H9 (cell line): ENCODE data around the gene RYR3. TPM values are rescaled to one million over a fixed set of nuclear protein-coding genes. Genes with fewer than 3 reads are reported as not detected.

Experiments used
- DNase-seq: peaks from one replicate; pipeline ENCODE4 v3.0.0-alpha.2; 2017
- H2AFZ ChIP-seq: one replicate; pipeline ENCODE4 v1.6.1; 2013; ENCODE audit warnings: mild to moderate bottlenecking, low read length, control low read depth, moderate library complexity
- H2AK5ac ChIP-seq: 2 replicates; pipeline ENCODE4 v1.6.1; 2013; ENCODE audit warnings: low read length, control low read depth, mixed read lengths; ENCODE audit not compliant: insufficient read length
- H2BK120ac ChIP-seq: one replicate; pipeline ENCODE4 v1.6.1; 2013; ENCODE audit warnings: low read depth, mild to moderate bottlenecking, low read length, control low read depth, inconsistent platforms; ENCODE audit not compliant: poor library complexity, severe bottlenecking
- H2BK12ac ChIP-seq: 2 replicates; pipeline ENCODE4 v1.6.1; 2013; ENCODE audit warnings: low read length, control low read depth, mixed read lengths, low read depth; ENCODE audit not compliant: insufficient read length
- H2BK15ac ChIP-seq: 2 replicates; pipeline ENCODE4 v1.6.1; 2013; ENCODE audit warnings: low read depth, low read length, control low read depth
- H2BK20ac ChIP-seq: one replicate; pipeline ENCODE4 v1.6.1; 2013; ENCODE audit warnings: low read depth, mild to moderate bottlenecking, low read length, control low read depth, inconsistent platforms; ENCODE audit not compliant: poor library complexity, severe bottlenecking
- H2BK5ac ChIP-seq: 2 replicates; pipeline ENCODE4 v1.6.1; 2013; ENCODE audit warnings: low read length, control low read depth, mixed read lengths; ENCODE audit not compliant: insufficient read length
- H3K14ac ChIP-seq: 2 replicates; pipeline ENCODE4 v1.6.1; 2013; ENCODE audit warnings: low read length, control low read depth; ENCODE audit not compliant: insufficient read depth
- H3K18ac ChIP-seq: 2 replicates; pipeline ENCODE4 v1.6.1; 2013; ENCODE audit warnings: low read depth, mild to moderate bottlenecking, mixed read lengths, low read length, control low read depth; ENCODE audit not compliant: insufficient read length
- H3K23ac ChIP-seq: 2 replicates; pipeline ENCODE4 v1.6.1; 2013; ENCODE audit warnings: low read length, control low read depth, mixed read lengths, low read depth; ENCODE audit not compliant: insufficient read length
- H3K23me2 ChIP-seq: 2 replicates; pipeline ENCODE4 v1.6.1; 2013; ENCODE audit warnings: low read depth, mild to moderate bottlenecking, mixed read lengths, low read length, control low read depth; ENCODE audit not compliant: insufficient read length, poor library complexity, severe bottlenecking
- H3K27ac ChIP-seq: 2 replicates; pipeline ENCODE4 v1.5.1; 2013; ENCODE audit warnings: low read length, control low read depth, mixed read lengths, low read depth; ENCODE audit not compliant: insufficient read length
- H3K27me3 ChIP-seq: 2 replicates; pipeline ENCODE4 v1.6.1; 2013; ENCODE audit warnings: low read length, control low read depth, inconsistent platforms; ENCODE audit not compliant: insufficient read depth
- H3K4ac ChIP-seq: 2 replicates; pipeline ENCODE4 v1.6.1; 2013; ENCODE audit warnings: low read depth, mild to moderate bottlenecking, control low read depth, inconsistent platforms, low read length, moderate library complexity
- H3K4me1 ChIP-seq: 2 replicates; pipeline ENCODE4 v1.6.1; 2013; ENCODE audit warnings: low read length, control low read depth, inconsistent platforms; ENCODE audit not compliant: insufficient read depth
- H3K4me2 ChIP-seq: 2 replicates; pipeline ENCODE4 v1.6.1; 2013; ENCODE audit warnings: low read length, control low read depth, mixed read lengths; ENCODE audit not compliant: insufficient read length, insufficient read depth
- H3K56ac ChIP-seq: 2 replicates; pipeline ENCODE4 v1.6.1; 2013; ENCODE audit warnings: low read depth, mild to moderate bottlenecking, mixed read lengths, low read length, control low read depth; ENCODE audit not compliant: insufficient read length
- H3K79me1 ChIP-seq: 2 replicates; pipeline ENCODE4 v1.6.1; 2013; ENCODE audit warnings: low read depth, mild to moderate bottlenecking, moderate library complexity, low read length, control low read depth, inconsistent platforms; ENCODE audit not compliant: insufficient read depth, poor library complexity, severe bottlenecking
- H3K79me2 ChIP-seq: 2 replicates; pipeline ENCODE4 v1.6.1; 2013; ENCODE audit warnings: low read length, control low read depth, inconsistent platforms; ENCODE audit not compliant: insufficient read depth
- H3K9ac ChIP-seq: 2 replicates; pipeline ENCODE4 v1.6.1; 2013; ENCODE audit warnings: low read length, control low read depth, mixed read lengths; ENCODE audit not compliant: insufficient read length; ENCODE audit errors: extremely low read depth
- H3K9me3 ChIP-seq: one replicate; pipeline ENCODE4 v1.6.1; 2013; ENCODE audit warnings: low read depth, low read length, inconsistent platforms; ENCODE audit not compliant: control insufficient read depth
- H3T11ph ChIP-seq: one replicate; pipeline ENCODE4 v1.6.1; 2013; ENCODE audit warnings: mild to moderate bottlenecking, low read length, control low read depth, inconsistent platforms
- H4K20me1 ChIP-seq: one replicate; pipeline ENCODE4 v1.6.1; 2013; ENCODE audit not compliant: control insufficient read depth, insufficient read length, insufficient read depth
- H4K5ac ChIP-seq: 2 replicates; pipeline ENCODE4 v1.6.1; 2013; ENCODE audit warnings: low read depth, mild to moderate bottlenecking, mixed read lengths, low read length, control low read depth; ENCODE audit not compliant: insufficient read length
- H4K8ac ChIP-seq: replicated peaks from 2 replicates; pipeline ENCODE4 v1.6.1; 2013; ENCODE audit warnings: low read length, control low read depth, mixed read lengths, low read depth; ENCODE audit not compliant: insufficient read length
- H4K91ac ChIP-seq: 2 replicates; pipeline ENCODE4 v1.6.1; 2013; ENCODE audit warnings: low read depth, mild to moderate bottlenecking, moderate library complexity, mixed read lengths, low read length, control low read depth; ENCODE audit not compliant: insufficient read length
- H3K27ac Mint-ChIP-seq, 3 experiments: 2 replicates in 2 of 3; 3 replicates in 1 of 3; pipeline ENCODE4 v1.8.0; 2020 to 2021; ENCODE audit warnings: mixed read lengths in 3 of 3, mild to moderate bottlenecking in 1 of 3, moderate library complexity in 1 of 3
- H3K27me3 Mint-ChIP-seq: 2 replicates; pipeline ENCODE4 v1.8.0; 2021; ENCODE audit warnings: low read depth, mild to moderate bottlenecking, moderate library complexity, mixed read lengths
- H3K36me3 Mint-ChIP-seq, 3 experiments: 2 replicates in 2 of 3; 3 replicates in 1 of 3; pipeline ENCODE4 v1.8.0; 2020 to 2021; ENCODE audit warnings: low read depth in 3 of 3, mixed read lengths in 3 of 3; ENCODE audit not compliant: insufficient read depth in 1 of 3
- H3K4me1 Mint-ChIP-seq, 2 experiments: 2 replicates each; pipeline ENCODE4 v1.8.0; 2020; ENCODE audit warnings: mixed read lengths in 2 of 2
- H3K4me3 Mint-ChIP-seq, 2 experiments: 2 replicates in 1 of 2; 3 replicates in 1 of 2; pipeline ENCODE4 v1.8.0; 2020 to 2021; ENCODE audit warnings: mild to moderate bottlenecking in 2 of 2, mixed read lengths in 2 of 2, moderate library complexity in 1 of 2
- H3K9me3 Mint-ChIP-seq, 2 experiments: 2 replicates in 1 of 2; 3 replicates in 1 of 2; pipeline ENCODE4 v1.8.0; 2020; ENCODE audit warnings: mild to moderate bottlenecking in 2 of 2, mixed read lengths in 2 of 2, moderate library complexity in 1 of 2
- CTCF ChIP-seq: fragments of 200-600 bp; sonication (generic); conservative IDR thresholded peaks from 3 replicates; pipeline ENCODE4 v1.8.0; 2021; ENCODE audit warnings: antibody characterized with exemption, mild to moderate bottlenecking
- WGBS: extraction: QIAGEN DNeasy Blood & Tissue Kit; methylation state at CpG from one replicate; pipeline ENCODE4 v1.1.7; 2013; ENCODE audit warnings: missing lambda C conversion rate, low lambda C conversion rate, mixed read lengths; ENCODE audit not compliant: insufficient read length; ENCODE audit errors: extremely low coverage; 5-methylcytosine and 5-hydroxymethylcytosine counted together
- total RNA-seq: library from RNA; stranded (reverse); gene quantifications from 2 replicates; pipeline ENCODE4 v1.2.1, GENCODE V29; 2021

The RYR3 gene
- total RNA-seq, 1 experiment from 2014 or later: 0.85 TPM

- no peak overlapping the region for H3K27ac Mint-ChIP-seq
- Histone ChIP-seq H4K91ac (no peak overlapping the region), H3K4me1 (no peaks in the 10 kb centered on the region), H2BK120ac (no peak overlapping the region), H2BK15ac (no peak overlapping the region), H3K4ac (no peak overlapping the region), H3K23me2 (no peaks in the 10 kb centered on the region), H3K56ac (no peak overlapping the region), H3K79me1 (no peaks in the 10 kb centered on the region), H3K9ac (no peak overlapping the region), H3K4me2 (no peak overlapping the region), H2BK5ac (no peak overlapping the region), H3K27me3 (no peaks in the 10 kb centered on the region), H3K9me3 (no peaks in the 10 kb centered on the region), H3T11ph (no peak overlapping the region), H4K8ac (no peak overlapping the region), H4K5ac (no peak overlapping the region), H2BK20ac (no peak overlapping the region), H3K14ac (no peak overlapping the region), H3K79me2 (no peaks in the 10 kb centered on the region), H2AFZ (no peak overlapping the region), H3K18ac (no peak overlapping the region), H4K20me1 (no peaks in the 10 kb centered on the region), H2AK5ac (no peak overlapping the region), H2BK12ac (no peak overlapping the region), H3K27ac (no peak overlapping the region), H3K23ac (no peak overlapping the region)
- H3K36me3 Mint-ChIP-seq: no peaks in the 10 kb centered on the region; a peak in 1 of 7 replicates
- TF ChIP-seq CTCF: no peak
- peaks cover 0 to 4% of the 10 kb centered on the region in 2 experiments; a peak in 2 of 4 replicates for H3K4me1 Mint-ChIP-seq
- no peaks in the 10 kb centered on the region for H3K9me3 Mint-ChIP-seq
- no CpG with 5 or more reads among the region's 1 CpG for WGBS
- no peak overlapping the region for H3K4me3 Mint-ChIP-seq
- no peak for DNase-seq
- no peaks in the 10 kb centered on the region for H3K27me3 Mint-ChIP-seq
Measured at GRCh38 chr15:33646744-33647143, 336.0 kb downstream of the RYR3 start.
